ENCODE measurements around the gene TIAM1.

DNA sequence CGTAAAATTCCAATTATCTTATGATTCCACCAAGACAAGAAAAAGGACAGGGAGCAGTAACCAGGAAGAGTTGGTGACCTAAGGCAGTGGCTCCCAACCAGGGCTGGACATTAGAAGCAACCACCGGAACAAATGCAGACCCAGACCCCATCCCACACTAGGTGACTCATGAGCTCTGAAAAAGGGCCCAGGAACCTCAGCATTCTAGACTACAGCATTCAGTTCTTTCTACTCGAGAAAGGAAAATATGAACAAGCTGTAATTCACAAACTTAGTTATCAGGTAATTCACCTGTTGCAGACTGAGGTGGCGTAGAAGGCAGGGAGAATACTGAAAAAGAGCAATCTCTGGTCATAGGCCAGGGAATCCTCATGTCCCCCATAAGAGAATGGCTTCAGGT lies 167.3 kb downstream of the TIAM1 start:
- no peak for TF ChIP-seq EZH2 (IDR thresholded peaks at IDR 0.05; ENCODE audit: insufficient read depth, low read length)
- TF ChIP-seq CTCF (IDR thresholded peaks at IDR 0.05; ENCODE audit: insufficient read depth, low read depth, low read length): no peak
